Measurements from ENCODE around the gene FMN2.

DNA sequence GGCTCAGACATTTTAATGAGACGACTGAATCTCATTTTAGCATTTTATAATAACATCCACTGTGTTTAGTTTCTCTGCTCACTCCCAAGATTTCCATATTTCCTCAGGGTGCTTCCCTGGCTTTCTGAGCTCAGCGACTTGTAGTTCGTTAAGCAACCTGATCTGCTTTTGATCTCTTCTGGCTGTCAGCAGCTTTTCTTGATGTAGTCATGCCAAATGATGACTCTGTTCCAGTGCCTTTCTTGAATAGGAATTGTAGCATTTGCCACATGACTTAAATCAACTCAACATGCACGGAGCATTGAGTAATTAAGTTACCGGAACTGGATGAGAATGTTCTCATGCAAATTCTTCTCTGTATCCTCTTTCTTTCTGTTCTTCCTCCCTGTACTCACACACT, 246.1 kb downstream of the FMN2 start:
- no peak for TF ChIP-seq POLR2A (IDR thresholded peaks at IDR 0.05)
- TF ChIP-seq, protein P1, sequence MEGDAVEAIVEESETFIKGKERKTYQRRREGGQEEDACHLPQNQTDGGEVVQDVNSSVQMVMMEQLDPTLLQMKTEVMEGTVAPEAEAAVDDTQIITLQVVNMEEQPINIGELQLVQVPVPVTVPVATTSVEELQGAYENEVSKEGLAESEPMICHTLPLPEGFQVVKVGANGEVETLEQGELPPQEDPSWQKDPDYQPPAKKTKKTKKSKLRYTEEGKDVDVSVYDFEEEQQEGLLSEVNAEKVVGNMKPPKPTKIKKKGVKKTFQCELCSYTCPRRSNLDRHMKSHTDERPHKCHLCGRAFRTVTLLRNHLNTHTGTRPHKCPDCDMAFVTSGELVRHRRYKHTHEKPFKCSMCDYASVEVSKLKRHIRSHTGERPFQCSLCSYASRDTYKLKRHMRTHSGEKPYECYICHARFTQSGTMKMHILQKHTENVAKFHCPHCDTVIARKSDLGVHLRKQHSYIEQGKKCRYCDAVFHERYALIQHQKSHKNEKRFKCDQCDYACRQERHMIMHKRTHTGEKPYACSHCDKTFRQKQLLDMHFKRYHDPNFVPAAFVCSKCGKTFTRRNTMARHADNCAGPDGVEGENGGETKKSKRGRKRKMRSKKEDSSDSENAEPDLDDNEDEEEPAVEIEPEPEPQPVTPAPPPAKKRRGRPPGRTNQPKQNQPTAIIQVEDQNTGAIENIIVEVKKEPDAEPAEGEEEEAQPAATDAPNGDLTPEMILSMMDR (IDR thresholded peaks at IDR 0.05): no peak
